B cell (primary cell): ENCODE data around the gene FZD10. TPM values are rescaled to one million over a fixed set of nuclear protein-coding genes. Genes with fewer than 3 reads are reported as not detected.

Experiments
- ATAC-seq: fragments of 200-7000 bp; cut with Tn5 transposase; one replicate; pipeline ENCODE4 v1.10.0; 2021; ENCODE audit warnings: low read depth, mild to moderate bottlenecking, moderate number of reproducible peaks, moderate library complexity
- CTCF ChIA-PET: fragments of 350-600 bp; sonication (Branson Sonifier 250); formaldehyde crosslinking; loops from one replicate; lab custom pipeline; 2021; ENCODE audit warnings: antibody characterized with exemption, inconsistent platforms; lab: Charles Lee
- POLR2A ChIA-PET: fragments of 350-600 bp; sonication (Branson Sonifier 250); formaldehyde crosslinking; loops from one replicate; lab custom pipeline; 2021; ENCODE audit warnings: antibody characterized with exemption; lab: Charles Lee
- DNase-seq: peaks from one replicate; pipeline ENCODE4 v3.0.0; 2013
- H2AFZ ChIP-seq: 2 replicates; pipeline ENCODE4 v1.6.1; 2012; ENCODE audit warnings: mild to moderate bottlenecking, low read depth, low read length; ENCODE audit not compliant: insufficient read depth, poor library complexity, severe bottlenecking
- H3K27ac ChIP-seq, 2 donors: 1 replicate in 1 of 2; 2 replicates in 1 of 2; pipeline ENCODE4 v1.5.1; 2012 to 2013; ENCODE audit warnings: low read length in 2 of 2, mild to moderate bottlenecking in 2 of 2, moderate library complexity in 1 of 2
- H3K27me3 ChIP-seq, 4 experiments: fragments of 200-600 bp in 1 of 4; sonication (generic) in 1 of 4; replicated peaks in 1 of 4; 1 replicate in 2 of 4; 2 replicates in 2 of 4; pipeline versions ENCODE4 v1.6.1 to v1.7.0; 2013 to 2016; ENCODE audit warnings: low read length in 3 of 4, mild to moderate bottlenecking in 2 of 4, mixed read lengths in 1 of 4, moderate library complexity in 1 of 4; ENCODE audit not compliant: insufficient read depth in 4 of 4, control insufficient read depth in 3 of 4; ENCODE audit errors: control extremely low read depth in 1 of 4
- H3K36me3 ChIP-seq, 2 experiments: replicated peaks in 1 of 2; 1 replicate in 1 of 2; 2 replicates in 1 of 2; pipeline versions ENCODE4 v1.6.1 to v1.7.1; 2013; ENCODE audit warnings: low read length in 1 of 2; ENCODE audit not compliant: insufficient read depth in 2 of 2, control insufficient read depth in 1 of 2; ENCODE audit errors: control extremely low read depth in 1 of 2, extremely low read depth in 1 of 2
- H3K4me1 ChIP-seq, 2 donors: fragments of 200-600 bp in 1 of 2; sonication (generic) in 1 of 2; 1 replicate in 1 of 2; 2 replicates in 1 of 2; pipeline versions ENCODE4 v1.5.1 to v1.6.1; 2013 to 2017; ENCODE audit warnings: low read length in 2 of 2; ENCODE audit not compliant: control insufficient read depth in 2 of 2, insufficient read depth in 2 of 2
- H3K4me2 ChIP-seq: replicated peaks from 2 replicates; pipeline ENCODE3; 2012; ENCODE audit warnings: mild to moderate bottlenecking, low read depth, low read length; ENCODE audit not compliant: poor library complexity, severe bottlenecking
- H3K4me3 ChIP-seq, 5 experiments: fragments of 200-600 bp in 1 of 5; sonication (generic) in 1 of 5; 1 replicate in 3 of 5; 2 replicates in 2 of 5; pipeline versions ENCODE4 v1.5.1 to v1.7.0; 2011 to 2016; ENCODE audit warnings: low read length in 4 of 5, mild to moderate bottlenecking in 4 of 5, low read depth in 2 of 5, control low read depth in 1 of 5, moderate library complexity in 1 of 5; ENCODE audit not compliant: insufficient read depth in 1 of 5; ENCODE audit errors: control extremely low read depth in 1 of 5, extremely low read depth in 1 of 5
- H3K79me2 ChIP-seq: fragments of 200-600 bp; sonication (generic); one replicate; pipeline ENCODE4 v1.6.0; 2016; ENCODE audit warnings: low read length; ENCODE audit not compliant: control insufficient read depth, insufficient read depth
- H3K9ac ChIP-seq: fragments of 200-600 bp; sonication (generic); 2 replicates; pipeline ENCODE4 v1.6.1; 2017; ENCODE audit warnings: mild to moderate bottlenecking, low read length, moderate library complexity
- H3K9me3 ChIP-seq, 3 donors: one replicate each; pipeline versions ENCODE4 v1.6.1 to v1.7.1; 2013; ENCODE audit warnings: low read length in 2 of 3; ENCODE audit not compliant: control insufficient read depth in 2 of 3, insufficient read depth in 1 of 3; ENCODE audit errors: control extremely low read depth in 1 of 3
- H4K20me1 ChIP-seq: 2 replicates; pipeline ENCODE4 v1.6.0; 2012; ENCODE audit warnings: mild to moderate bottlenecking, low read length; ENCODE audit not compliant: insufficient read depth, control insufficient read depth, poor library complexity, severe bottlenecking
- H3K27ac Mint-ChIP-seq: one replicate; pipeline ENCODE4 v1.8.0; 2021; ENCODE audit warnings: mixed read lengths
- H3K27me3 Mint-ChIP-seq: one replicate; pipeline ENCODE4 v1.8.0; 2021; ENCODE audit warnings: mixed read lengths
- H3K4me1 Mint-ChIP-seq: one replicate; pipeline ENCODE4 v1.8.0; 2021; ENCODE audit warnings: mixed read lengths
- H3K4me3 Mint-ChIP-seq: one replicate; pipeline ENCODE4 v1.8.0; 2021; ENCODE audit warnings: mixed read lengths
- H3K9me3 Mint-ChIP-seq: one replicate; pipeline ENCODE4 v1.8.0; 2022; ENCODE audit warnings: mixed read lengths; ENCODE audit not compliant: insufficient read depth
- EZH2 ChIP-seq: IDR thresholded peaks from 2 replicates; pipeline ENCODE4 v1.6.1; 2012; ENCODE audit warnings: borderline replicate concordance, low read depth, mild to moderate bottlenecking, moderate library complexity, low read length; ENCODE audit not compliant: insufficient read depth, poor library complexity, severe bottlenecking
- whole genome bisulfite sequencing: methylation state at CpG from one replicate; pipeline ENCODE4 v1.1.5; 2013; ENCODE audit warnings: missing lambda C conversion rate; ENCODE audit not compliant: insufficient coverage; 5-methylcytosine and 5-hydroxymethylcytosine counted together
- intact Hi-C: fragments of 100-400 bp; cut with micrococcal nuclease; formaldehyde crosslinking; loops from one replicate; pipeline ENCODE4 v1.10.0; 2022
- polyA plus RNA-seq: library from polyadenylated mRNA; depleted of rRNA; stranded (reverse); fragments of >200 nt; gene quantifications from 2 replicates; pipeline ENCODE4 v1.2.3, GENCODE V29; 2012
- total RNA-seq, 2 donors: library from RNA; stranded (reverse); fragments of 120-200 nt in 1 of 2; gene quantifications; 1 replicate in 1 of 2; 2 replicates in 1 of 2; pipeline versions ENCODE4 v1.2.3 to v1.2.4, GENCODE V29; 2013 to 2022
- TF ChIP-seq, protein P1 (sequence below): fragments of 200-600 bp; IDR thresholded peaks from one replicate; pipeline ENCODE4 v1.8.0; 2022; ENCODE audit warnings: antibody characterized with exemption, mild to moderate bottlenecking

FZD10 gene
- total and polyA plus RNA-seq, 2 donors (not counting 1 experiment from before 2014, with no cell fraction given) = not detected

DNA sequence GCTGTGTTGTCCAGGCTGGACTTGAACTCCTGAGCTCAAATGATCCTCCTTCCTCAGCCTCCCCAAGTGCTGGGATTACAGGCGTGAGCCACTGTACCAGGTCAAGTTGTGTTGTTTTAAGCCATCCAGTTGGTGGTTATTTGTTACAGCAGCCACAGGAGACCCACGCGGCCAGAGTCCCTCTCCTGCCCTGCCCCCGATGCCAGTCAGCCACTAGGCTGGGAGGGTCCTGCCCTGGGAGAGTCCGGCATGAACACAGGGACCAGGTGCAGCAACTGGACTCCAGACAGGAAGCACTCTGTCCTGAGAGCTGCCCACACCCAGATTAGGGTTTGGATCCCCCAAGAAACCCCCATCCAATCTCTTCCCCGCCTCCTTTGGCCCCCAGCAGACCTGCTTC is 44.1 kb upstream of the FZD10 start:
- Mint-ChIP-seq H3K4me3 (no peak overlapping the region), H3K4me1 (no peaks in the 10 kb centered on the region), H3K27me3 (no peaks in the 10 kb centered on the region), H3K9me3 (peaks cover 2% of the 10 kb centered on the region), H3K27ac (no peak overlapping the region)
- Histone ChIP-seq H3K36me3 (no peaks in the 10 kb centered on the region), H2AFZ (no peak overlapping the region), H4K20me1 (no peaks in the 10 kb centered on the region), H3K27ac (no peak overlapping the region), H3K79me2 (no peaks in the 10 kb centered on the region), H3K4me3 (no peak overlapping the region), H3K9me3 (peaks cover 0 to 40% (median 0%) of the 10 kb centered on the region in 3 donors), H3K27me3 (no peaks in the 10 kb centered on the region), H3K4me2 (no peak overlapping the region), H3K4me1 (no peaks in the 10 kb centered on the region), H3K9ac (no peak overlapping the region)
- ChIA-PET CTCF (no interaction called here), POLR2A (no interaction called here)
- ATAC-seq (no peak), DNase-seq (no peak)
- TF ChIP-seq, protein P1, sequence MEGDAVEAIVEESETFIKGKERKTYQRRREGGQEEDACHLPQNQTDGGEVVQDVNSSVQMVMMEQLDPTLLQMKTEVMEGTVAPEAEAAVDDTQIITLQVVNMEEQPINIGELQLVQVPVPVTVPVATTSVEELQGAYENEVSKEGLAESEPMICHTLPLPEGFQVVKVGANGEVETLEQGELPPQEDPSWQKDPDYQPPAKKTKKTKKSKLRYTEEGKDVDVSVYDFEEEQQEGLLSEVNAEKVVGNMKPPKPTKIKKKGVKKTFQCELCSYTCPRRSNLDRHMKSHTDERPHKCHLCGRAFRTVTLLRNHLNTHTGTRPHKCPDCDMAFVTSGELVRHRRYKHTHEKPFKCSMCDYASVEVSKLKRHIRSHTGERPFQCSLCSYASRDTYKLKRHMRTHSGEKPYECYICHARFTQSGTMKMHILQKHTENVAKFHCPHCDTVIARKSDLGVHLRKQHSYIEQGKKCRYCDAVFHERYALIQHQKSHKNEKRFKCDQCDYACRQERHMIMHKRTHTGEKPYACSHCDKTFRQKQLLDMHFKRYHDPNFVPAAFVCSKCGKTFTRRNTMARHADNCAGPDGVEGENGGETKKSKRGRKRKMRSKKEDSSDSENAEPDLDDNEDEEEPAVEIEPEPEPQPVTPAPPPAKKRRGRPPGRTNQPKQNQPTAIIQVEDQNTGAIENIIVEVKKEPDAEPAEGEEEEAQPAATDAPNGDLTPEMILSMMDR = no peak
- no peak for TF ChIP-seq EZH2
- intact Hi-C loops = no loop called here
- 78% methylated on average over 5 of the region's 6 CpGs for WGBS

DNA sequence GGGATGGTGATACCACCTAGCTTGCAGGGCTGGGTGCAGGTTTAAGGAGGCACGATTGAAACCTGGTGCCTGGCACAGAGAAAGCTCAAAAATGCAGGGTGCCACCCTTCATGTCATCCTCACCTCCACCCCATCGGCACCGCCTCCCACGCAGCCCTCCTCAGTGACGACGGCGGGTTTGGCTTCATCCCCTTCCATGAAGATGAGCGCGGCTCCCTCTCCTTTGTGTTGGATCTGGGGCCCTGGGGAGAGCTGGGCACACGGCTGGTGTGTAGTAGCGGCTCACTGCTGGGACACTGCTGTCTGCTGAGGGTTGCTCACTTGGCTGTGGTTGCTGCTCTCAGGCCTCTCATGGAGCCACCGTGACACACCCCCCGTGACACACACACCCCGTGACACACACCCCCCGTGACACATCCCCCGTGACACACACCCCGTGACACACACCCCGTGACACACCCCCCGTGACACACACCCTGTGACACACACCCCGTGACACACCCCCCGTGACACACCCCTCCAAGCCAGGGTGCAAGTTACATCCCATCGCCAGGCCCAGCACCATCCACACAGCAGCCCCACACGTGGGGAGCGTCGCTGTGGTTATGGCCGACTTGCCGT is 42.9 kb upstream of the FZD10 start:
- Histone ChIP-seq H3K9ac (no peak overlapping the region), H3K79me2 (no peaks in the 10 kb centered on the region), H3K4me3 (no peak overlapping the region), H3K4me2 (no peak overlapping the region), H3K27ac (no peak overlapping the region), H3K9me3 (peaks cover 0 to 33% (median 0%) of the 10 kb centered on the region in 3 donors), H3K27me3 (no peaks in the 10 kb centered on the region), H3K4me1 (no peaks in the 10 kb centered on the region), H2AFZ (no peak overlapping the region), H3K36me3 (no peaks in the 10 kb centered on the region), H4K20me1 (no peaks in the 10 kb centered on the region)
- POLR2A ChIA-PET = no interaction called here
- Mint-ChIP-seq H3K27me3 (no peaks in the 10 kb centered on the region), H3K4me1 (no peaks in the 10 kb centered on the region), H3K9me3 (peaks cover 2% of the 10 kb centered on the region), H3K27ac (no peak overlapping the region), H3K4me3 (no peak overlapping the region)
- CTCF ChIA-PET = no interaction called here
- ATAC-seq (no peak), DNase-seq (no peak)
- TF ChIP-seq, protein P1 = no peak
- TF ChIP-seq EZH2 = no peak
- intact Hi-C loops = no loop called here
- 94% methylated on average over 20 of the region's 27 CpGs for WGBS
